T-helper 2 cell (primary cell): ENCODE data around the gene PLXNB3.
"Not testable (repeated sequence)": the region's sequence is repeated elsewhere in the genome, so short reads cannot be mapped to it uniquely, and the experiment has no call there.

Source experiments
- DNase-seq, 5 experiments: peaks; one replicate each; pipeline versions ENCODE4 v3.0.0 to v3.0.0-alpha.2; 2012 to 2022

Gene PLXNB3

GRCh38 chrX:153733651-153734240, 30.3 kb upstream of the PLXNB3 start:
- no peak for DNase-seq

- no peak for DNase-seq
Measured at GRCh38 chrX:153734871-153735270, 29.2 kb upstream of the PLXNB3 start.

GRCh38 chrX:153735274-153735673, 28.8 kb upstream of the PLXNB3 start:
- peak in 2 of 5 experiments; percentile 33 to 42 for DNase-seq

- DNase-seq = no peak
Measured at GRCh38 chrX:153736071-153736820, 27.8 kb upstream of the PLXNB3 start.

- DNase-seq = no peak
Measured at GRCh38 chrX:153736871-153737441, 27.1 kb upstream of the PLXNB3 start.

GRCh38 chrX:153738056-153738605, 25.9 kb upstream of the PLXNB3 start:
- DNase-seq = no peak

- DNase-seq = peak in 1 of 5 experiments; percentile 70
Measured at GRCh38 chrX:153739754-153740486, 24.1 kb upstream of the PLXNB3 start.

GRCh38 chrX:153740631-153741222, 23.3 kb upstream of the PLXNB3 start:
- no peak for DNase-seq

- DNase-seq = no peak
Measured at GRCh38 chrX:153741446-153741845, 22.6 kb upstream of the PLXNB3 start.

GRCh38 chrX:153742111-153742510, 21.9 kb upstream of the PLXNB3 start:
- not testable (repeated sequence) for DNase-seq

- DNase-seq = not testable (repeated sequence)
Measured at GRCh38 chrX:153742796-153743467, 21.1 kb upstream of the PLXNB3 start.

GRCh38 chrX:153743468-153744209, 20.4 kb upstream of the PLXNB3 start:
- DNase-seq = not testable (repeated sequence)

- no peak for DNase-seq
Measured at GRCh38 chrX:153744210-153745066, 19.6 kb upstream of the PLXNB3 start.

GRCh38 chrX:153745067-153745433, 19.0 kb upstream of the PLXNB3 start:
- not testable (repeated sequence) for DNase-seq

- no peak for DNase-seq
Measured at GRCh38 chrX:153746359-153746758, 17.7 kb upstream of the PLXNB3 start.

- DNase-seq = not testable (repeated sequence)
Measured at GRCh38 chrX:153746991-153747390, 17.1 kb upstream of the PLXNB3 start.

- DNase-seq = not testable (repeated sequence)
Measured at GRCh38 chrX:153749017-153749416, 15.0 kb upstream of the PLXNB3 start.

GRCh38 chrX:153750127-153750774, 13.8 kb upstream of the PLXNB3 start:
- DNase-seq = no peak

GRCh38 chrX:153755136-153755535, 8.9 kb upstream of the PLXNB3 start:
- no peak for DNase-seq

GRCh38 chrX:153761863-153762262, 2.2 kb upstream of the PLXNB3 start:
- no peak for DNase-seq
